NOMO-1 treated with dmso at 0.1 percent for 144 hours (cell line): Measurements from ENCODE around the gene LMO1.
A peak's percentile ranks its signal among the peaks of the same experiment; 100 is the strongest.

ENCODE experiments used
- DNase-seq: peaks from one replicate; lab custom pipeline; 2025; ENCODE audit not compliant: unreplicated experiment; lab: John Stamatoyannopoulos, UW

LMO1 gene

DNA sequence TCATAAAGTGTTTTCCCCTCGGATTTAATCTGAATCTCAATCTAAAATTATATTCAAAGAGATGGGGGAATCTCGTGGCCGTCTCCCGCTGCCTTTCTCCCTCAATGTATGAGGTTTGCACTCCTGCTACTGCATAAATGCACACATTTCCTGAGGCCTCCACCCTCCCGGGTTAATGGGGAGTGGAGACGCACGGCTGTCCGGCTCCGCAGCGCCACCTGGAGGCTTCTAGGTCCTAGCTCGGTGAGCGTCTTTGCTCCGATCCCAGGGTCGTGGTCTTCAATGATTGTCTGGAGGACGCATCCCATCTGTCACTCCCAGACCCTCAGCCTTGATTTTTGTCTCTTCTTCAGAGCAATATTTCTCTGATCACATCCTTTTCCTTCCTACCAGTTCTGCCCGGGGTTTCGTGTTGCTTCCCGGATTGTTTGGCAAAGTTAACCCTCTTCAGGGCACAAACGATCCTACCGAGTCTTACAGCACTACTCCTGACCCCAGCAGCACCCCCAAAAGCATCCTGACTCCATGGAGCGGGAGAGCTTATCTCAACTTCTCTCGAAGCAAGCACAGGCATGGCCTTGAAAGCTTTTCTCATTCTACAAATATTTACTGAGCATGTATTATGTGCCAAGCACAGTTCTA, at the start of gene LMO1:
Gene LMO1 (minus strand): TSS at position 110 of the 642 bp plus-strand sequence. CDS start 516 bp downstream, outside the sequence.
- peak; percentile 25 for DNase-seq

DNA sequence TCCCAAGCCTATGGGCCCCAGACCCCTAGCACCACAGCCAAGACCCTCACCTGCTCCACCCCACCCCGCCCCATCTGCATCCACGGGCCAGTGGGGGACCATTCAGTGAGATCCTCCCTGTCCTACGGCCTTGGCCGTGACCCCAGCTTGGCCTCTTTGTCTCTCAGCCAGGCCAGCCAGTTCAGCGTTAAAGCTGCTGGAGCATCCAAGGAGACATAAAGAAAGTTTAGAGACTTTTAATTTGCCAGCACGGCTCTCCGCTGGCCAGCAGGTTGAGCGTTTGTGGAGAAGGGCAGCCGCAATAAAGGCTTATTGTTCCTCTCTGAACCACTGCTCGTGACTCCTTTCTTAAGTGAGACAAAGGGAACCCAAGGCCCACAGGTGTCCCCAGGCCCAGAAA, 49.3 kb upstream of the LMO1 start:
- no peak for DNase-seq

DNA sequence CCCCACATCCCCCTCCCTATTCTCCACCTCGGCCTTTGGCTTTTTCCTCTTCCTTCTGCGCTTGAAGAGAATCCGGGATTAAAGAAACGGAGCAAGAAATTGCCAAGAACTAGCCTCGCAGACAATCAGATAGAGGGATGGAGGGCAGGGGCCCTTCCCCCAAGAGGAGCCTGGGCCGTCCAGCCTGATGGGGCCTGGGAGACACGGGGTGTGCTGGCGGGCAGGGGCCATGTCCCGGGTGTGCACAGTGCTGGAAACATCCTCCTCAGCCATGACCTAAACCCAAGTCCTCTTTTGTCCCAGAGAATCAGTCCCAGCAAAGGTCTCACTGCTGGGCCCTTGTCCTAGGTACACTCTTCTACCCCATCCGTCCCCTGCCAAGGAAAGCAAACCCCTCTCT, 47.7 kb upstream of the LMO1 start:
- no peak for DNase-seq

DNA sequence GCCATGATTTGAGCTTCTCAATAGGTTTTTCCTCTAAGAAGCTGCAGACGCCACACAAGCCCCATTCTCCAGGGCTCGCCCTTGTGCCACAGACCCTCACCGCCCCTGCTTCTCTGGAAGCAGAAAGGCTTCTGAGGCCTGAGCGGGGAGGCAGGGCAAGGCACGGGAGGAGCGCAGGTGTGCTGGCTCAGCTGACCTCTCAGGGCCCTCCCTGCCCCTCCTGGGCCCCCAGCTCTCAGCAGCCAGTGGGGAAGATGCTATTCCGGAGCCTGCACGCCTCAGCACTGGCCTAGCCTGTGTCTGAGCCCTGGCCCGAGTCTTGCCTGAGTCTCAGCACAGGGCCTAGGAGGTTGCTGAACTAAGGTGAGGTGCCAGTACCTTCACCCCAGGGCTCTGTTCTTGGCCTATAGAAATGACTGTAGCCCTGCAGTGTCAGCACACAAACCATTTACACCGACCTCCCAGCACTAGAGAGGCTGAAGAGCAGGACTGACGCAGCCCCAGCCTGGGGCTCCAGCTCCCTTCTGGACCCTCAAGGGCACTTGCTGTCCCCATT, 47.1 kb upstream of the LMO1 start:
- no peak for DNase-seq

DNA sequence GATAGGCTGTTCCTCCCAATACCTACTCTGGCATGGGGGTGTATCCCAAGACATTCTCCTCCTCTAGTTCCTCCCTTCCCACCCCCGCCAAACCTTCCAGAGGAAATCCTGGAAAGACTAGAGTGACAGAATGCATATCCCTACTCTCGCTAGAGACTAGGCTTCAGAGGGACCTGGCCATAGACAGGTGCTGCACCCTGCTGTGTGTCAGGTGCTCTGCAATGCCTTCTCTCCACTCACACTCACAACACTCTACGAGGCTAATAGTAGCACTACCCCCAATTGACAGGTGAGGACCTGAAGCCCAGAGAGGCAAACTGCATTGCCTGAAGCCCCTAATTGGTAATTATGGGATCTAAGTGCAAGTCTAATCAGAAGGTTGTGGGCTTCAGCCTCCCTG, 46.2 kb upstream of the LMO1 start:
- DNase-seq: no peak

DNA sequence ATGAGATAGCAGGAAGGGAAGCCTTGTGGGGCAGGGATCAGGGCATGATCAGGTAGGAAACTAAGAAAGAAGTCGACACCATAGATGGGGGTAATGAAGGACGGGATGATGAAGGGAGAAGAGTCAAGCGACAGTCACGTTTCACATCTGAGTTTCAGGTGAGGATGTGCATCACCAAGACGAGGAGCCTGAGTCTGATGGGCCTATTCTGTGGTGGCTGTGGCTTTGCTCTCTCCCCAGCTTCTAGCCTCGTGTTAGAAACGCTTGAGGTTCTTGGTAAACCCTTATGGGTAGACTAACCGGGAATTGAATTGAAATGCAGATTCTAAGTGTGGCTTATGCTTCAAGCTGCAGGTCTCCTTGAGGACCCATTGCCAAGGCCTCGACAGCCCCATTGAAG, 45.6 kb upstream of the LMO1 start:
- DNase-seq: no peak

DNA sequence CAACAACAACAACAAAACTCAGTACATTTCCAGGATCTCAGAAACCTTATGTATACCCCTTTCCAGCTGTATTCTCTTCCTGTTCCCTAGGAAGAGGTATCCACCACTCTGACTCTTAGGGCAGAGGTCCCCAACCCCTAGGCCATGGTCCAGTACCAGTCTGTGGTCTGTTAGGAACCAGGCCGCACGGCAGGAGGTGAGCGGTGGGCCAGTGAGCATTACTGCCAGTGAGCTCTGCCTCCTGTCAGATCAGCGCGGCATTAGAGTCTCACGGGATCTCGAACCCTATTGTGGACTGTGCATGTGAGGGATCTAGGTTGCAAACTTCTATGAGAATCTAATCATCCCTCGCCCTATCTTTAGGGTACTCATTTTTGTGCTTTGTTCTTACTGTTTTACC, 43.9 kb upstream of the LMO1 start:
- no peak for DNase-seq

DNA sequence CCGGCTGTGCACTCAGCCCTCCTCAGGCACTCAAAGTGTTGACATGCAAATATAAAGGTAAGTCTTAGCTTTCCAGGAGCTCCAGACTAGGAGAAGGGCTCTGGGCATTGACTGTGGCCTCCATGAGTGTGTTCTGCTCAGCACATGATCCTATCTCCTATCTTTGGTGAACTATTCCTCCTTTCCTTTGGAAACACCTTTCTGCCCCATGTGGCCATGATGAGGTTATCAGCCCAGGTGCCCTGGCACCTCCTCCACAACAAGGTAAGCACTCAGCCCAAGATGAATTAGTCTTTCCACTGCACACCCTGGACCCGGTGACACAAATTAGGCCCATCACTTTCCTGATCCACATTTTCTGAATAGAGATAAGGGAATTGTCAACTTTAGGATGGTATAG, 37.9 kb upstream of the LMO1 start:
- no peak for DNase-seq

DNA sequence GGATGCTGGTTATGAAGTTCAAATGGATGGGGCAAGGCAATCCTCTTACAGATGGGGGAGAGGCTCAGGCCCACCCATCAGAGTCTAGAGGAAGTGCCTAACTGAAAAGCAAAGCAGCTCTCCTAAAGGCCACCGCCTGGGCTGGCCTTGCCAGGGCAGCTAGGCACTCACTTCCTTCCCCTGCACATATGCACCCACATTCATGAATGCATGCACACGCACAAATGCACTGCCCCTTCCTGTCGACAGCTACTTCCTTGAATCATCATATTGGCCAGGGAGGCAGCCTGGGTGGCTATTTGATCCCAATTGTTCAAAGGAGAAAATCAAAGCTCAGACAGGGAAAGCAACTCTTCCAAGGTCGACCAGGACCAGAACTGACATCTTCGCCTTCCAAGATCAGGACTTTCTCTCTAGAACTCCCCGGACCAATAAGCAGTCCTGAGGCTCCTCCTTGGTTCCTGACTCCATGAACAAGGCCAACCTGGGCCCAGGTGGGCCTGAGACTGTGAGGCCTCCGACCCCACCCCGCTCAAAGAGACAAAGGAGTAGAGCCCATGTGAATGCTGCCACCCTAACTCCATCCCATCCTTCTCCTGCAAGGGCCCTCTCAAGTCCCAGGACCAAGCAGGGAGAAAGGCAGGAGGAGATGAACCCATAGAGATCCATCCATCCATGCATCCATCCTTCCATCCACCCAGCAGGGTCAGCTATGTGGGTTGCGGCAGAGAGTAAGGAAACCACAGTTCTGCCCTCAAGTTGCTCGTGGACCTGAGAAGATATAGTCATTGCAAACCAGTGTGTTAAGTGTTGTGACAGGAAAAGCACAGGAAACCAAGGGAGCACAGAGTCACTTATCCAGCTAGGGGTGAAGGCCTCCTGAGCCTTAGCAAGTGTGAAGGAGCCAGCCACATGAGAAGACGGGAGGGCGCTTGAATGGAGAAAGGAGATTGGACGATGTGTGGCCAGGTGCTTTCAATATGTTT, 35.4 kb upstream of the LMO1 start:
- no peak for DNase-seq

DNA sequence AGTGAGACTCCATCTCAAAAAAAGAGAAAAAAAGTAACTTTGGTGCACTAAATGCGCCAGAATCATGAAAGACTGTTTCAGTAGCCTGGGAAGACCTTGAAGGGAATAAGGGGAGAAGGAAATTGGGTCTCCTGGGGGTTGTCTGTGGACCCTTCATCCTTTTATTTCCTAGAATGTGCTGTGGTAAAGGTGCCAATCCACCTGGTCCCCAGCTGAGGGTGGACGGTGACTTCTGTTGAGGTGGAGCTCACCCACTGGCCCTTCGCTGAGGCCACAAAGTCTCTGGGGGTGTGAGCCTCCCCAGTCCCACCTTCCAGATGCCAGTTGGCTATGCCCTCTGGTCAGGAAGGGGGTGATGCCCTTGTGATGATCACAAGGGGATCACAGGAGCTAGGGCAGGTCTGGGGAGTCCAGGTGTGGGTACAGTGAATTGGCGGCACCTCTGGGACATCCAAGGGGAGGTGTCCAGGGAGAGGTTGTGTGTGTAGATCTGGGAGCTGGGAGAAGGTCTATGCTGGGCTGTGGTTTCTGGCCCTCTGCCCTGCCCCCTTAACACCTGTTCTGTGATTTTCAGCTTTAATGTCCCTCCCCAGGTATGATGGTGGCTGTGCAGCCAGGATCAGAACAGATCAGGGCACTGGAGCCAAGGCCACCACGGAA, 34.2 kb upstream of the LMO1 start:
- DNase-seq: no peak

DNA sequence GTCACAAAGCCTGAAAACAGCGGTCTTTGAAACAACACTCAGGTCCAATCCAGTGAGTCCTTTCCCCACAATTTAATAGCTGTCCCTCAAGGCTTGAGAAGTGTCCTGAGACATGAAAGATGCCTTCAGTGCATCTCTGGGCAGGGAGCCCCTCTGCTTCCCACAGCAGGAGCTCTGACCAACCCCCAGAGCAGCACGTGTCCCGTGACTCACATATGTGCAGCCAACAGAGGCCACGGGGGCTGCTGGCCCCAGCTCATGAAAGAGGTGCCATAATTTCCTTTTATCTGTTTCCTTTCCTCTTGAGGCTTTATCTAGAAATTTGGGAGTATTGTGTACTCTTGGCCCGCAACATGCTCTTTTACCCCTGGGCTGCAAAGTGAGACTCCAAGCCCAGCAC, 33.2 kb upstream of the LMO1 start:
- no peak for DNase-seq

DNA sequence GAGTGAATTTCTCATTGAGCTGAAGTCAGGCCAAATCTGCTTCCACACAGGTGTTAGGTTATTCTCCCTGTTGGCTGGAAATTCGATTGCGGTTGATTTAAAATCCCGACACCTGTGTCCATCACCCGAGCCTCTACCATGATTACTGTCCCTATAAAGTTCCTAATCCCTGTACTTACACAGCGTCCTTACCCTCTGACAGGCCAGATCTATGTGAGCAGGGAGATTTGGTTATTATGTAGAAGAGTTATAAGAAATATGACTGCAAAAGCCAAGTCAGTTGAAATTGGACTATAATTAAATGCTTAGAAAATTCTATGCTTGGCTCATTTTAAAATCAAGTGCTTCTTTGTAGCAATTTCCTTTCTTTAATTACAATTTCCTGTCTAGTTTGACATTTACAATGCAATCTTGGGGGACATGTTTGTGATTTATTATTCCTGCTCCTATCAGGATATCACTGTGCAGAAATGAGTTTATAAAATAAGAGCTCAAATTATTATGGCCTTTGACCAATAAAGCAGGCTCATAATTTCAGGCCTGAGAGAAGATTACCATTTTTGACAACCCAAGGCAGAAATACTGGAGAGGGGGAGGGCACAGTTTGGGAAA, 32.5 kb upstream of the LMO1 start:
- no peak for DNase-seq

DNA sequence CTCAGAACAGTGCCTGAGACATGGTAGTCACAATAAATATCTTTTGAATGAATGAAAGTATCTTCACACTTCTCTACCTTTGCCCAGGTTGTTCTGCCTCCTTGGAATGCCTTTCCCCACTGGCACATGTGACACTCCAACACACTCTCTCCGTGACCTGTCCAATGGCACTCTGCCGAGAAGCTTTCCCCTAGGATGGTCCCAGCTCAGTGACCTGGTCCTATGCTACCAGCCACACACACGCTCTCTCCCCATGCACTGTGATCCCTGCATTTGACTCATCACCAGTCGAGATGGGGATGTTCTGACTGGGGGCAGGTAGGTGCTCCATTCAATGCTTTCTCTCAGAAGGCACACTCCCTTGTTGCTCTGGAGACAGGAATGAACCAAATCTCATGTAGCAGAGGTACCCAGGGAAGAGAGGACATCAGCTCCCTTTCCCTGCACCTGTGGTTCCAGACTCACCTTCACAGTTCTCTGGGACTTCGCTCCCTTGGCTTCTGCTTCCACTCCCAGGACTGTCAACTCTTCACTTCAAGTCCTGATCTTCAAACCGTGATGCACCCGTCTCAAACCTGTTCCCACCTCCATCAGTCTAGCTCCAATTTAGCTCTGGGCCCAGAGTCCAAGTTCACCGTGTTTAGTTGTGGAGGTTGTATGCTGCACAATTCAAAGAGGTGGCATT, 30.7 kb upstream of the LMO1 start:
- DNase-seq: no peak

DNA sequence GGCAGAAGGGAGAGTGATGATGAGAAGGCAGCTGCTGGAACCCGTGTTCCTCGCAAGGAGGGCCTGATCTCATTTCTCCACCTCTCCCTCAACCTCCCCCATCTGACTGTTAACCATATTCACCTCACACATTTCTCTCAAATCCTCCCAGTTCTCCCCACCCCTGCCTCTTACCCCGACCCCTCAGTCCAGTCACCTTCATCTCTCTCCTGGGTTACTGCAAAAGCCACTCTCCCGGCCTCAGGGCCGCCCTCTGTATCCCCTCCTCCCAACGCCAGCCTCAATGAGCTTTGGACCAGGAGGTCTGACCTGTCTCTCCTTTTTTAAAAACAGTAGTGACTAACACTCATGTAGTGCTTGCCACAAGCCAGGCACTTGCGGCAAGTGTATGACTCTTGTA, 29.5 kb upstream of the LMO1 start:
- DNase-seq: no peak

DNA sequence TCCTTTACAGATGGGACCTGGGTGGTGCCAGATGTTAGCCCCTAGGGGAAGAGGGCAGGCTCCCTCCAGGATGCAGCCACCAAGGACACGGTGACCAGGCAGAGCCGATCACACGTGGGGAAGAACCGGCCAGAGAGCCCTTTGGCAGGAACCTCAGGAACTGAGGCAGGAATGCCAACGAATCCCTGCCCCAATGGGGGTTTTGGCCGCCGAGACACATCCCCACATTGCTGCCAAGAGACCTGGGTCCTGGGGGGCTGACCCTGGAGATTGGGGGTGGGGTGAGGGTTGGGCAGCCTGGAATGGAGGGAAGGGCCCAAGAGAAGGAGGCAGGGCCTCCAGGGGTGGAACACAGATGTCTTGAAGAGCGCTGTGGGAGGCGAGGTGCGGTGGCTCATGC, 28.7 kb upstream of the LMO1 start:
- DNase-seq: no peak

DNA sequence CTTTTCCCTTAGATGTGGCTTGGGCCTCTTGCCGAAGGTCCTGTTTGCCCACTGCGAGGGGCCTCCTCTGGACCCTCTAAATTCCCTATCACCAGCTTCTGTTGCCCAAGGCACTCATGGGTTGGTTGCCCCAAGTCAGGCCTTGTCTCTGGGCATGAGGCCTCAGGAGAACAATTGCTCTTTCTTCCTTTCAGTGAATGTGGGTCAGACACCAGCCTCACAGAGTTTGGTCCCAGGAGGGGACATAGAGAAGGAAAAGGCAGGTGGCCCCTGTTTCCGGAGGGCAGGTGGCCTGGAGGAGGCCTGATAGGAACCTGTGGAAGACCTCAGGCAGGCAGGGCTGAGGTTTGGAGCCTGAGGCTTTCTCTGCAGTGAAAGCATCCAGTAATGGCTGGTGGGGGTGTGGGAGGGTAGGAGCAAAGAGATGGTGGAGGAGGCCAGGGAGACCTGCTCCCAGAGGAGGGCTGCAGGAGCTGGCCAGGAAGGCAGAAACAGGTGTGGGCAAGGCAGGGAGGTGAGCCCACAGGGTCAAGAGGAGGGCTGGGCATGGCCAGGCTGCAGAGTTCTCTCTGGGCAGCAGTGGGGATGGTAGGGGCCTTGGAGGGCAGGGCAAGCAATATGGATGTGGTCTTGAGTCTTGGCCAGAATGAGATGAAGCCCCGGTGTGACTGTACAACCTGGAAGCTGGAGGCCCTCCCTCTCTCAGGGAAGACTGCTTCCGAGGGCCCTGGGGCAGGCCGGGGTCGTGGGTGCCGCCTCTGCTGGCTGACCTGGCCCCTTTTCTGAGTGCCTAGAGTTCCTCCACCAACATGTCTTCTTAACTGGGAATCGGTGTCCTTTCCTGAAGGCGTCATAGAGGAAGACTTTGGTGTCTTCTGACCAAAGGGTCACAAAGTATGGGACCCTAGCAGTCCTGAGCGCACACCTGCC, 28.0 kb upstream of the LMO1 start:
- no peak for DNase-seq

DNA sequence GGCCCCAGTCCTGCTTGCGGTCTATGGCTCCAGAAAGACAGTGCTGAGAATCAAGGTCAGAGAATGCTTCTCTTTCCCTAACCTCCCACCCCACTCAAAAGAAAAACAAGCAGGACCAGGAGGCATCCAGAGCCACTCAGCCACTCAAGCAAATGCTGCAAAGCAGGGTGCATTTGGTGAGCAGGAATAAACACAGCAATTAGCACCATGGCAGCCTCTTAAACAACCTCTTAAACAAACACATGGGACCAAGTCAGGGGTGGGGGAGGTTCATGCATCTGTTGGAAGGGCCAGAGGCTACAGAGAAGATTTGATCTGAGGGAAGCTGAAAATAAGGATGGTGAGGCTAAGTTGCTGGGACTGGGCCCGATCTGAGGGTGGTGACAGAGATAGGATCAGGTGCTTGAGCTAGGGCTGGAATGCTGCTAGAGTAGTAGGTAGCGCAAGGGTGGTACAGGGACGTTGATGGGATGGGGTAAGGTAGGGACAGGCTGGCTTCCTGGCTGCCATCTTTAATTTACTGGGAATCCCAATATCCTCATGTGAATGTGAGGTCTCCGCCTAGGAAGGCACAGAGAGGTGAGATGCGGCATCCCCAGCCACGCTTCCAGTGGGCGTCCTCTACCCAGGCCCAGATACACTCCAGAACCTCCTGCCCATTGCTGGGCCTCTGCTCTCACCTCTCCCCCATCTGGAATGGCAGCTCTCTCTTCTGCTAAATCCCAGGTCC, 26.6 kb upstream of the LMO1 start:
- DNase-seq: no peak

DNA sequence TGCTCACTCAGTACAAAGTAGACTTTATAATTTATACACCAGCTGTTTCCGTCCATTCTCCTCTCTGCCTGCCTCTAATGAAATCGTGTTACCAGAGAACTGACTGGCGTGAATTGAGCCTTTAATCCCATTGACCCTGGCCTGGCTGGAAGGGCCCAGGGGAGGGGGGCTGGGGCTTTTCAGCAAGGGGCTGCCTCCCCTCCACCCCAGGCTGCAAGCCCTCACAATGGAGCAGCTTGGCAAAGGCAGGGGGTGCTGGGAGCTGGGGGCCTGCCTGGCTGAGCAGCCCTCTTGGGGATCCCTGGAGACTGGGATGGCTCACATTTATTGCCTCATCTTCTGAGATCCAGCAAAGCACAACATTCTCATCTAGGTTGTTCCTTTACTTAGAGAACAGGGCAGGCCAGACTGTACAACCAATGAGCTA, 25.8 kb upstream of the LMO1 start:
- no peak for DNase-seq
